GM13976 (cell line): ENCODE measurements around the gene TADA2A.
"Not testable (repeated sequence)": the region's sequence is repeated elsewhere in the genome, so short reads cannot be mapped to it uniquely, and the experiment has no call there.

Source experiments
- DNase-seq: peaks from one replicate; pipeline ENCODE4 v3.0.0; 2012; ENCODE audit warnings: low spot score
- in situ Hi-C: fragments of 300-500 bp; cut with MboI; formaldehyde crosslinking; loops from one replicate; pipeline ENCODE4 v1.12.0; 2022; ENCODE audit warnings: low sequenced_read_pairs, mixed read lengths, inconsistent platforms; ENCODE audit not compliant: unreplicated experiment
- TF ChIP-seq, protein P1 (sequence below): IDR thresholded peaks from 2 replicates; pipeline ENCODE4 v1.5.1; 2012; ENCODE audit warnings: borderline replicate concordance, mild to moderate bottlenecking; ENCODE audit not compliant: insufficient read depth; ENCODE audit errors: extremely low read depth, missing control alignments, control extremely low read depth

TADA2A gene

DNA sequence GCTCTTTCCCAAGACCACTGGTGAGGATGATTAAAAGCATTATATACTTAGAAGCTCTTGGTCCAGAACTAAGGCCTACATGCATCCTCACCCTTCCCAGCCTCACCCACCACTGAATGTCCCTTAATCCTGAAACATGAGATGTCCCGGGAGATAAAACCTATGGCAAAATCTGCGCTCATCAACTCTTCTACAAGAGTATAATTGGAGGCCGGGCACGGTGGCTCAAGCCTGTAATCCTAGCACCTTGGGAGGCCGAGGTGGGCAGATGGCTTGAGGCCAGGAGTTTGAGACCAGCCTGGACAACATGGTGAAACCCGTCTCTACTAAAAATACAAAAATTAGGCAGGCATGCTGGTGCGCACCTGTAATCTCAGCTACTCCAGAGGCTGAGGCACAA is 13.3 kb upstream of the TADA2A start:
- TF ChIP-seq, protein P1, sequence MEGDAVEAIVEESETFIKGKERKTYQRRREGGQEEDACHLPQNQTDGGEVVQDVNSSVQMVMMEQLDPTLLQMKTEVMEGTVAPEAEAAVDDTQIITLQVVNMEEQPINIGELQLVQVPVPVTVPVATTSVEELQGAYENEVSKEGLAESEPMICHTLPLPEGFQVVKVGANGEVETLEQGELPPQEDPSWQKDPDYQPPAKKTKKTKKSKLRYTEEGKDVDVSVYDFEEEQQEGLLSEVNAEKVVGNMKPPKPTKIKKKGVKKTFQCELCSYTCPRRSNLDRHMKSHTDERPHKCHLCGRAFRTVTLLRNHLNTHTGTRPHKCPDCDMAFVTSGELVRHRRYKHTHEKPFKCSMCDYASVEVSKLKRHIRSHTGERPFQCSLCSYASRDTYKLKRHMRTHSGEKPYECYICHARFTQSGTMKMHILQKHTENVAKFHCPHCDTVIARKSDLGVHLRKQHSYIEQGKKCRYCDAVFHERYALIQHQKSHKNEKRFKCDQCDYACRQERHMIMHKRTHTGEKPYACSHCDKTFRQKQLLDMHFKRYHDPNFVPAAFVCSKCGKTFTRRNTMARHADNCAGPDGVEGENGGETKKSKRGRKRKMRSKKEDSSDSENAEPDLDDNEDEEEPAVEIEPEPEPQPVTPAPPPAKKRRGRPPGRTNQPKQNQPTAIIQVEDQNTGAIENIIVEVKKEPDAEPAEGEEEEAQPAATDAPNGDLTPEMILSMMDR, result no peak
- DNase-seq, result no peak
- in situ Hi-C loops, result no loop called here

DNA sequence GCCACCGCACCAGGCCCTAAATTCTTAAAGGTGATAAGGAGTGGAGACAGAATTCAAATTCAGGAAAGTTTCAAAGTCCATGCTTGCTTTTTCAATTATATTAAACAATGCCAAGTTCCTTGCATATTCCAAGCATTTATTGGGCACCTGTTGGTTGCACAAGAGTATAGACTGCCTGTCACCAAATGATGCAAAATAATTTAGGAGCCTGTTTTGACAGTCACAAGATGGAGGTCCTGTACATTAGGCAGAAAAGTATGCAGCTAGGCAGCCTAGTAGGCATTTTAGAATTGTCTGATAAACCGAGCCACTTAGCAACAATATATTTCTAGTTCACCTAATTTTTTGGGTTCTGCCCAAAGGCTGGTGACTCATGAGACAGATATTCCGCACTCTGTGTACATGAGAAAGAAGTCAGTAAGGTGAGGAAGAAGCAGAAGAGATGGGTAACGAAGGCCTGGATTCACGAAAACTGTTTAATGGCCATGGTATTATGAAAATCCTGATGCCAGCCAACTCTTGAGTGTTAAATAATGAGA is 7.4 kb upstream of the TADA2A start:
- in situ Hi-C loops, result no loop called here
- no peak for DNase-seq
- TF ChIP-seq, protein P1, result no peak

DNA sequence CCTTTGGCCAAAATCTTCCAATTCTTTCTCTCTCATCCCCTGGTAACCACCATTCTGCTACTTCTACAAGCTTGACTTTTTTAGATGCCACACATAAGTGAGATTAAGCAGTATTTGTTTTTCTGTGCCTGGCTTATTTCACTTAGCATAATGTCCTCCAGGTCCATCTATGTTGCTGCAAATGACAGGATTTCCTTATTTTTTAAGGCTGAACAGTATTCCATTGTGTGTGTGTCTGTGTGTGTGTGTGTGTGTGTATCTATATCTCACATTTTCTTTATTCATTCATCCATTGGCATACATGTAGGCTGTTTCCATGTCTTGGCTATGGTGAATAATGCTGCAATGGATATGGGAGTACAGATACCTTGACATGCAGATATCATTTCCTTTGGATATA is 6.2 kb upstream of the TADA2A start:
- in situ Hi-C loops, result no loop called here
- TF ChIP-seq, protein P1, result no peak
- DNase-seq, result no peak

DNA sequence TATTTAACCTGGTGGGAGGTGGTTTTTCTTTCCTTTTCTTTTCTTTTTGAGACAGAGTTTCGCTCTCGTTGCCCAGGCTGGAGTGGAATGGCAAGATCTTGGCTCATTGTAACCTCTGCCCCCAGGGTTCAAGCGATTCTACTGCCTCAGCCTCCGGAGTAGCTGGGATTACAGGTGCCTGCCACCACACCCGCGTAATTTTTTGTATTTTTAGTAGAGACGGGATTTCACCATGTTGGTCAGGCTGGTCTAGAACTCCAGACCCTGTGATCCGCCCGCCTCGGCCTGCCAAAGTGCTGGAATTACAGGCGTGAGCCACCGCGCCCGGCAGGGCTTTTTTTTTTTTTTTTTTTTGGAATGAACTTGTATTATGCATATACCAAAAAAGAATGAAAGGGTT is 1.2 kb upstream of the TADA2A start:
- DNase-seq, in situ Hi-C loops: not testable (repeated sequence)

DNA sequence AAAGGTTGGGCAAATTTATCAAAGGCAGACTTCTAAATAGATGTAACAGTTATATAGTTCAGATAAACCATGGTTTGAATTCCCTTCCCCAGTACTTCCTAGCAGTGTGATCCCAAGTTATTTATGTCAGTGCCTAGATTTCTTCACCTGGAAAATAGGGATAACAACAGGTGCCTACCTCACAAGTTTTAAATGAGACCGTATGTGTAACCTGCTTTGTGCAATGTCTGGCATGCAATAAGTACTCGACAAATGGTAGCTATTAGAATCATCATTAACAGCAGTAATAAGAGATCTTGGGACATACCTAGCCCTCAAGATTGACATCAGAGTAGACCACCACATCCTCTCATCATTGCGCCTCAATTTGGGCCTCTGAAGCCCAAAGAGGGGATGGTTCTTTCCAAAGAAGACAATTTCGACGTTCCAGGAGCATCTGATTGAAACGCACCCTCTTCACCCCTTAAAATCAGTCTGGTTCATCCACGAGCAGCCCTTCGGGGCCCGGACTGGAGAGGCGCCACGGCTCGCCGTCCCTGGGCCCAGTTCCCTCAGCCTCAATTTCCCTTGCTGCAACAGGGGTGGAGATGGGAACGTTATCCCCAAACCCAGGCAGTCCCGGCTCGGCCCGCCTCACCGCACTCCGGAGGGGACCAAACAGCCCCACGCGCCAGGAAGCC is 591 bp upstream of the TADA2A start:
- TF ChIP-seq, protein P1, result no peak
- in situ Hi-C loops, result no loop called here
- peak; percentile 23 for DNase-seq

DNA sequence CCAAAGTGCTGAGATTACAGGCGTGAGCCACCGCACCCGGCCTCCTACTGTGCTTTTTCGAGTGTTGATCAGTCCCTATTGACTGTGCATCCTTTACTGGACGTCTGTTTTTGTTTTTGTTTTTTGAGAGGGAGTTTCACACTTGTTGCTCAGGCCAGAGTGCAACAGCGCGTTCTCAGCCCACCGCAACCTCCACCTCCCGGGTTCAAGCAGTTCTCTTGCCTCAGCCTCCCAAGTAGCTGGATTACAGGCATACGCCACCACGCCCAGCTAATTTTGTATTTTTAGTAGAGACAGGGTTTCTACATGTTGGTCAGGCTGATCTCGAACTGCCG is 1.4 kb downstream of the TADA2A start:
- DNase-seq, in situ Hi-C loops: not testable (repeated sequence)

DNA sequence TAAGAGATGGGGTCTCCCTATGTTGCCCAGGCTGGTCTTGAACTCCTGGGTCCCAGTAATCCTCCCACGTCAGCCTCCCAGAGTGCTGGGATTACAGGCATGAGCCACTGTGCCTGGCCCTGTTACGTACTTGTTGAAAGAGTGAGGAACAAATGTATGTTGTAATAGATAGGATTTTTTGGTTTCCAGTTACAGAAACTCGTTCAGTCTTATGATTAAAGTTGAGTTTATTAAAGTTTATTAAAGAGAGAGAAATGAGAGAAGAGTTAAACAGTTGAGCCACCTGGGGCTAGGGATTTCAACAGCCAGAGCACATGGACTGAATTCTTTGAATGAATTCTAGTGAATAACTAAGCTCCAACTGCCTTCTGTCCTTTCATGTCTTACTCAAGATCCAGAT is 3.7 kb downstream of the TADA2A start:
- TF ChIP-seq, protein P1, result no peak
- DNase-seq, result no peak
- in situ Hi-C loops, result no loop called here

DNA sequence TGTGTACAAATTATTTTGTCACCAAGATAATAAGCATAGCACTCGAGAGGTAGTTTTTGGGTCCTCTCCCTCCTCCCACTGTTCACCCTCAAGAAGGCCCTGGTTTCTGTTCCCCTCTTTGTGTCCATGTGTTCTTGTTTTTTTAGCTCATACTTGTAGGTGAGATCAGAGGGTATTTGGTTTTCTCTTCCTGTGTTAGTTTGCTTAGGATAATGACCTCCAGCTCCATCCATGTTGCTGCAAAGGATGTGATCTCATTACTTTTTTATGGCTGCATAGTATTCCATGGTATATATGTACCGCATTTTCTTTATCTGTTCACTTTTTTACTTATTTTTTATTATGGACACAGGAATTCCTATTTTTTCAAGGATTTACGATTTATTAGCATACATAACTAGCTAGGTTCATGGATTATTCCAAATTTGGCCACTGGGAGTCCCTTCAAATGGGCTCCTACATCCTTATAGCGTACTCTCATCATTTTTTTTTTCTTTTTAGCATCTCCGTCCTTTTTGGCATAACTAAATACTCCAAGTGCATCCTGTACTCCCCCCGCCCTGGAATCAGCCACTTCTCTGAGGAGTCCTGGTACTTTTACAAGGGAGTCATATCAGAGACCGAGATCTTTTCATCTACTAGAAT is 7.3 kb downstream of the TADA2A start:
- in situ Hi-C loops, result no loop called here
- no peak for DNase-seq
- TF ChIP-seq, protein P1, result no peak
